Activated CD8-positive, alpha-beta T cell treated with anti-CD3 and anti-CD28 coated beads for 36 hours (primary cell): ENCODE measurements around the gene C10orf71. TPM values are rescaled to one million over a fixed set of nuclear protein-coding genes. Genes with fewer than 3 reads are reported as not detected.

Source experiments
- ATAC-seq: fragments of 200-7000 bp; cut with Tn5 transposase; one replicate; pipeline ENCODE4 v1.10.0; 2021; ENCODE audit warnings: mild to moderate bottlenecking, moderate library complexity
- CTCF ChIA-PET: fragments of 350-600 bp; sonication (Branson Sonifier 250); formaldehyde crosslinking; loops from one replicate; lab custom pipeline; 2021; ENCODE audit warnings: antibody characterized with exemption; lab: Charles Lee
- POLR2A ChIA-PET: fragments of 350-600 bp; sonication (Branson Sonifier 250); formaldehyde crosslinking; loops from one replicate; lab custom pipeline; 2021; ENCODE audit warnings: antibody characterized with exemption; lab: Charles Lee
- DNase-seq: peaks from one replicate; pipeline ENCODE4 v3.0.0-alpha.2; 2020
- H3K27ac Mint-ChIP-seq: one replicate; pipeline ENCODE4 v1.8.0; 2021; ENCODE audit warnings: mild to moderate bottlenecking, mixed read lengths
- H3K27me3 Mint-ChIP-seq: one replicate; pipeline ENCODE4 v1.8.0; 2021; ENCODE audit warnings: mixed read lengths
- H3K36me3 Mint-ChIP-seq: one replicate; pipeline ENCODE4 v1.8.0; 2021; ENCODE audit warnings: low read depth, mixed read lengths
- H3K4me1 Mint-ChIP-seq: one replicate; pipeline ENCODE4 v1.8.0; 2021; ENCODE audit warnings: low read depth, mixed read lengths
- H3K4me3 Mint-ChIP-seq: one replicate; pipeline ENCODE4 v1.8.0; 2021; ENCODE audit warnings: mild to moderate bottlenecking, moderate library complexity, mixed read lengths
- H3K9me3 Mint-ChIP-seq: one replicate; pipeline ENCODE4 v1.8.0; 2021; ENCODE audit warnings: mixed read lengths
- CTCF ChIP-seq: fragments of 200-600 bp; IDR thresholded peaks from one replicate; pipeline ENCODE4 v1.8.0; 2022; ENCODE audit warnings: antibody characterized with exemption, mild to moderate bottlenecking
- intact Hi-C: fragments of 100-400 bp; cut with micrococcal nuclease; formaldehyde crosslinking; loops from one replicate; pipeline ENCODE4 v1.10.0; 2022
- total RNA-seq, 2 experiments: library from RNA; stranded (reverse); gene quantifications; one replicate each; pipeline ENCODE4 v1.2.3, GENCODE V29; 2021

The C10orf71 gene
- total RNA-seq, 2 experiments from 2014 or later = not detected

- ChIA-PET POLR2A (no interaction called here), CTCF (no interaction called here)
- no peak overlapping the region for H3K27ac Mint-ChIP-seq
- H3K4me3 Mint-ChIP-seq = no peak overlapping the region
- DNase-seq (no peak), ATAC-seq (no peak)
- H3K27me3 Mint-ChIP-seq = no peaks in the 10 kb centered on the region
- H3K4me1 Mint-ChIP-seq = no peaks in the 10 kb centered on the region
- no peak for TF ChIP-seq CTCF
- intact Hi-C loops = no loop called here
- H3K36me3 Mint-ChIP-seq = no peaks in the 10 kb centered on the region
- H3K9me3 Mint-ChIP-seq = no peaks in the 10 kb centered on the region
Observed at GRCh38 chr10:49318028-49318427, 19.1 kb downstream of the C10orf71 start.

DNA sequence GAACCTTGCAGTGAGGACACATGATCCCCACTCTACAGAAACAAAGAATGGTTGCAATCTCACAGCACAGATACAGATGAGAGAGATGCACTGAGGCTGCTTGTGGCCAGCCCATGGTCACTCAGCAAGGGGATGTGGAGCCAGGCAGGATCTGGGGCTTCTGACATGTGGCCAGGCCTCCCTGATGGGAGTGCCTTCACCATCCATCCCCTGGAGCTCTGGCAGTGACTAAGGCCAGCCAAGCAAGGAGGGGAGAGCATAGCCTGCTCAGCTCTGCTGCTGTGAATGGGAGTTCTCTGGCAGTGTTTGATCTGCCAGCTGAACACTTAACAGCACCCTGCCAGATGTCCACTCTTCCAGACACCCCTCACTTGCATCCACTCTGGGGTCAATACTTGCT, 19.8 kb downstream of the C10orf71 start:
- Mint-ChIP-seq H3K4me1 (no peaks in the 10 kb centered on the region), H3K4me3 (no peak overlapping the region), H3K36me3 (no peaks in the 10 kb centered on the region), H3K9me3 (no peaks in the 10 kb centered on the region), H3K27ac (no peak overlapping the region), H3K27me3 (no peaks in the 10 kb centered on the region)
- POLR2A ChIA-PET = no interaction called here
- intact Hi-C loops = no loop called here
- no peak for TF ChIP-seq CTCF
- no peak for DNase-seq
- CTCF ChIA-PET = no interaction called here
- no peak for ATAC-seq

DNA sequence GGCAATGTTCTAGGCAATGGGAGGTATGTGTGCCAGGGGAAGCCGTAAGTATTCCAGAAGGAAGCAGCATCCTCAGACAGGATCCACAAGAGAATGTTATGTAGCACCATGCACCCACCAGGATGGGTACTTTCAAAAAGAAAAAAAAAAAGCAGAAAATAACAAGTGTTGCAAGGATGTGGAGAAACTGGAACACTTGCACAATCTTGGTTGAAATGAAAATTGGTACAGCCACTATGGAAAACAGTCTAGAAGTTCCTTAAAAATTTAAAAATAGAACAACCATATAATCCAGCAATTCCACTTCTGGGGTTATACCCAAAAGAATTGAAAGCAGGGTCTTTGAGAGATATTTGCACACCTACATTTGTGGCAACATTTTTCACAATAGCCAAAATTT, 20.2 kb downstream of the C10orf71 start:
- H3K27ac Mint-ChIP-seq = no peak overlapping the region
- no peak for TF ChIP-seq CTCF
- ChIA-PET POLR2A (no interaction called here), CTCF (no interaction called here)
- H3K36me3 Mint-ChIP-seq = no peaks in the 10 kb centered on the region
- H3K9me3 Mint-ChIP-seq = no peaks in the 10 kb centered on the region
- intact Hi-C loops = no loop called here
- H3K4me3 Mint-ChIP-seq = no peak overlapping the region
- H3K27me3 Mint-ChIP-seq = no peaks in the 10 kb centered on the region
- no peak for ATAC-seq
- no peak for DNase-seq
- no peaks in the 10 kb centered on the region for H3K4me1 Mint-ChIP-seq

- H3K9me3 Mint-ChIP-seq = no peaks in the 10 kb centered on the region
- H3K4me3 Mint-ChIP-seq = no peak overlapping the region
- TF ChIP-seq CTCF = no peak
- no peak overlapping the region for H3K27ac Mint-ChIP-seq
- CTCF ChIA-PET = no interaction called here
- no peaks in the 10 kb centered on the region for H3K4me1 Mint-ChIP-seq
- POLR2A ChIA-PET = no interaction called here
- H3K27me3 Mint-ChIP-seq = peaks cover 3% of the 10 kb centered on the region
- ATAC-seq (no peak), DNase-seq (no peak)
- H3K36me3 Mint-ChIP-seq = no peaks in the 10 kb centered on the region
- intact Hi-C loops = no loop called here
Observed at GRCh38 chr10:49320191-49320590, 21.2 kb downstream of the C10orf71 start.

DNA sequence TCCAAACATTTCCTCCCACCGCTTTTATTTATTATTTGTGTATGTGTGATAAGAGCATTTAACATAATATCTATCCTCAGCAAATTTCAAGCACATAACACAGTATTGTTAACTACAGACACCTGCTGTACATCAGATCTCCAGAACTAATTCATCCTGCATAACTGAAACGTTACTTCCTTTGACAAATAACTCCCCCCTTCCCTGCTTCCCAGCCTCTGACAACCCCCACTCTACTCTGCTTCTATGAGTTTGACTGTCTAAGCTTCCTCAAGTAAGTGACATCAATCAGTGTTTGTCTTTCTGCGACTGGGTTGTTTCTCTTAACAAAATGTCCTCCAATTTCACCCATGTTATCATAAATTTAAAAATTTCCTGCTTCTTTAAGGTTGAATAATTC, 22.1 kb downstream of the C10orf71 start:
- Mint-ChIP-seq H3K4me3 (no peak overlapping the region), H3K27me3 (peaks cover 3% of the 10 kb centered on the region), H3K9me3 (no peaks in the 10 kb centered on the region), H3K36me3 (no peaks in the 10 kb centered on the region), H3K4me1 (no peaks in the 10 kb centered on the region), H3K27ac (no peak overlapping the region)
- ChIA-PET POLR2A (no interaction called here), CTCF (interaction anchor here (0.8 kb wide), 1 partner anchor 19 kb away, joined by 3 read pairs; no protein-coding TSS in a partner anchor)
- no peak for ATAC-seq
- DNase-seq = no peak
- intact Hi-C loops = no loop called here
- TF ChIP-seq CTCF = no peak
